GM12892 (cell line): ENCODE data around the gene RHOT2. TPM values are rescaled to one million over a fixed set of nuclear protein-coding genes. Genes with fewer than 3 reads are reported as not detected.

Experiments used
- DNase-seq: peaks from one replicate; pipeline ENCODE4 v3.0.0; 2011; ENCODE audit not compliant: insufficient read length
- FAIRE-seq: peaks from 2 replicates; lab custom pipeline; 2011; peaks lifted over from hg19 to GRCh38; lab: Jason Lieb, UNC
- POLR2A ChIP-seq: IDR thresholded peaks from 2 replicates; pipeline ENCODE4 v1.6.1; 2011; ENCODE audit warnings: low read depth, low read length, control low read depth
- POLR2AphosphoS5 ChIP-seq: IDR thresholded peaks from 2 replicates; pipeline ENCODE4 v1.6.1; 2011; ENCODE audit warnings: low read depth, low read length, control low read depth
- TAF1 ChIP-seq: IDR thresholded peaks from 2 replicates; pipeline ENCODE4 v1.6.1; 2011; ENCODE audit warnings: low read depth, mild to moderate bottlenecking, control low read depth, low read length, borderline replicate concordance
- polyA plus RNA-seq: library from polyadenylated mRNA; unstranded; fragments of >200 nt; gene quantifications from one replicate; pipeline ENCODE4 v1.2.1, GENCODE V29; 2012; ENCODE audit warnings: missing spikeins, inconsistent platforms; ENCODE audit not compliant: missing spikeins

The RHOT2 gene
- polyA plus RNA-seq = 40.5 TPM

GRCh38 chr16:667780-668518, at the start of gene RHOT2:
TSS of gene RHOT2 (plus strand) at chr16:668132. CDS start at chr16:668200, 68 bp downstream.
- DNase-seq (peak; percentile 98), FAIRE-seq (peak; percentile 100)
- TF ChIP-seq POLR2A (peak; percentile 86), TAF1 (peak; percentile 41; the same call in 1 of the 2 replicates), POLR2AphosphoS5 (peak; percentile 58; the same call in 1 of the 2 replicates)

GRCh38 chr16:619476-620100, 48.3 kb upstream of the RHOT2 start:
- FAIRE-seq (no peak), DNase-seq (no peak)
- TF ChIP-seq POLR2A (no peak), TAF1 (no peak), POLR2AphosphoS5 (no peak)

- no peak for TF ChIP-seq TAF1
- no peak for TF ChIP-seq POLR2AphosphoS5
- TF ChIP-seq POLR2A = no peak
- FAIRE-seq (no peak), DNase-seq (no peak)
Observed at GRCh38 chr16:620700-621525, 47.0 kb upstream of the RHOT2 start.

GRCh38 chr16:621526-622105, 46.3 kb upstream of the RHOT2 start:
- no peak for TF ChIP-seq POLR2A
- TF ChIP-seq TAF1 = no peak
- no peak for TF ChIP-seq POLR2AphosphoS5
- no peak for DNase-seq
- no peak for FAIRE-seq

- no peak for TF ChIP-seq TAF1
- TF ChIP-seq POLR2AphosphoS5 = no peak
- TF ChIP-seq POLR2A = no peak
- no peak for DNase-seq
- no peak for FAIRE-seq
Observed at GRCh38 chr16:622920-623280, 45.0 kb upstream of the RHOT2 start.

- no peak for DNase-seq
- no peak for FAIRE-seq
Observed at GRCh38 chr16:624526-625070, 43.3 kb upstream of the RHOT2 start.

GRCh38 chr16:625117-625976, 42.6 kb upstream of the RHOT2 start:
- no peak for TF ChIP-seq TAF1
- DNase-seq (no peak), FAIRE-seq (no peak)

More at GRCh38 chr16:624526-625070, 43.3 kb upstream of the RHOT2 start:
- TF ChIP-seq TAF1 (no peak), POLR2A (no peak), POLR2AphosphoS5 (no peak)

GRCh38 chr16:625977-626765, 41.8 kb upstream of the RHOT2 start:
- no peak for TF ChIP-seq POLR2A
- no peak for TF ChIP-seq TAF1
- no peak for TF ChIP-seq POLR2AphosphoS5
- DNase-seq (no peak), FAIRE-seq (no peak)

GRCh38 chr16:626787-627453, 41.0 kb upstream of the RHOT2 start:
- TF ChIP-seq POLR2A (no peak), TAF1 (no peak), POLR2AphosphoS5 (no peak)
- no peak for DNase-seq
- FAIRE-seq = no peak
